ENCODE results near the gene CBX7.

CBX7 gene

GRCh38 chr22:39152511-39153219 is at the start of gene CBX7:
CBX7 (minus strand) TSS chr22:39152680; CDS start chr22:39152444, 236 bp downstream.
- DNase-seq: peak; percentile 29

- no peak for DNase-seq
Measured at GRCh38 chr22:39197578-39197977, 45.1 kb upstream of the CBX7 start.

- DNase-seq: no peak
Measured at GRCh38 chr22:39194098-39194497, 41.6 kb upstream of the CBX7 start.

GRCh38 chr22:39188809-39189208 is 36.3 kb upstream of the CBX7 start:
- no peak for DNase-seq

GRCh38 chr22:39185601-39186012 is 33.1 kb upstream of the CBX7 start:
- DNase-seq: no peak

GRCh38 chr22:39184586-39185577 is 32.4 kb upstream of the CBX7 start:
- DNase-seq: no peak

- no peak for DNase-seq
Measured at GRCh38 chr22:39183991-39184585, 31.6 kb upstream of the CBX7 start.

- no peak for DNase-seq
Measured at GRCh38 chr22:39182478-39183030, 30.1 kb upstream of the CBX7 start.

- no peak for DNase-seq
Measured at GRCh38 chr22:39181778-39182177, 29.3 kb upstream of the CBX7 start.

GRCh38 chr22:39181356-39181755 is 28.9 kb upstream of the CBX7 start:
- no peak for DNase-seq

GRCh38 chr22:39179841-39180335 is 27.4 kb upstream of the CBX7 start:
- DNase-seq: no peak

GRCh38 chr22:39179401-39179827 is 26.9 kb upstream of the CBX7 start:
- DNase-seq: no peak

- no peak for DNase-seq
Measured at GRCh38 chr22:39178206-39179111, 26.0 kb upstream of the CBX7 start.

- DNase-seq: no peak
Measured at GRCh38 chr22:39177791-39178190, 25.3 kb upstream of the CBX7 start.

GRCh38 chr22:39177456-39177775 is 24.9 kb upstream of the CBX7 start:
- no peak for DNase-seq

GRCh38 chr22:39176714-39177455 is 24.4 kb upstream of the CBX7 start:
- no peak for DNase-seq

- no peak for DNase-seq
Measured at GRCh38 chr22:39176143-39176713, 23.7 kb upstream of the CBX7 start.

- DNase-seq: no peak
Measured at GRCh38 chr22:39175353-39176142, 23.1 kb upstream of the CBX7 start.

GRCh38 chr22:39174498-39175352 is 22.2 kb upstream of the CBX7 start:
- DNase-seq: no peak

Measured in NCI-H526 treated with DMSO at 0.1 percent for 48 hours (cell line).